OCI-LY1 (cell line): ENCODE results near the gene CSTF1.

Experiments used
- CTCF ChIP-seq: fragments of 200-600 bp; sonication (generic), shearing (Covaris generic); IDR thresholded peaks from 2 replicates; pipeline ENCODE4 v1.5.1; 2017; ENCODE audit warnings: mild to moderate bottlenecking, antibody characterized with exemption, low read length, moderate library complexity, mixed read lengths
- EZH2 ChIP-seq: fragments of 200-600 bp; sonication (generic), shearing (Covaris generic); IDR thresholded peaks from 2 replicates; pipeline ENCODE4 v1.8.0; 2017; ENCODE audit warnings: borderline replicate concordance, mixed run types, mild to moderate bottlenecking, antibody characterized with exemption, low read length, moderate library complexity, mixed read lengths

- no peak for TF ChIP-seq CTCF
- TF ChIP-seq EZH2 = no peak
Observed at GRCh38 chr20:56426026-56426425, 33.6 kb downstream of the CSTF1 start.
